ENCODE results near the gene RERGL.

GRCh38 chr12:18123707-18124106 is 33.7 kb upstream of the RERGL start:
- TF ChIP-seq EZH2 (IDR thresholded peaks at IDR 0.05): no peak
- no peak for TF ChIP-seq POLR2AphosphoS5 (IDR thresholded peaks at IDR 0.05; ENCODE audit: borderline replicate concordance, low read depth, low read length)
